Mucosa of descending colon (tissue), 3 donors: Measurements from ENCODE around the gene C18orf54. TPM values are rescaled to one million over a fixed set of nuclear protein-coding genes. Genes with fewer than 3 reads are reported as not detected.

ENCODE experiments used
- ATAC-seq: fragments of 200-7000 bp; cut with Tn5 transposase; one replicate; pipeline ENCODE4 v1.9.1; 2020; ENCODE audit warnings: mild to moderate bottlenecking, moderate library complexity
- DNase-seq, 3 donors: peaks; one replicate each; pipeline ENCODE4 v3.0.0-alpha.2; 2020
- H3K36me3 ChIP-seq: fragments of 200-600 bp; one replicate; pipeline ENCODE4 v1.8.0; 2021; ENCODE audit warnings: low read depth, mild to moderate bottlenecking
- H3K4me1 ChIP-seq: fragments of 200-600 bp; one replicate; pipeline ENCODE4 v1.8.0; 2021; ENCODE audit warnings: low read depth, mild to moderate bottlenecking
- H3K4me3 ChIP-seq: fragments of 200-600 bp; one replicate; pipeline ENCODE4 v1.8.0; 2021; ENCODE audit warnings: mild to moderate bottlenecking
- H3K9me3 ChIP-seq: fragments of 200-600 bp; one replicate; pipeline ENCODE4 v1.8.0; 2021; ENCODE audit warnings: mild to moderate bottlenecking
- intact Hi-C, 2 donors: fragments of 100-400 bp; cut with DNase I in 1 of 2; cut with micrococcal nuclease in 1 of 2; formaldehyde crosslinking; loops; one replicate each; pipeline versions ENCODE4 v1.11.0 to v1.11.1; 2022; cut with DNase I, micrococcal nuclease
- total RNA-seq, 3 donors: library from RNA; stranded (reverse); fragmentation: NEBNext Ultra II Directional in 2 of 3; extraction: Animal tissue kit (Norgen Biotek cat#: 25700) in 2 of 3; gene quantifications; one replicate each; pipeline versions ENCODE4 v1.2.1 to v1.2.4, GENCODE V29; 2021 to 2023
- TF ChIP-seq, protein P1 (sequence below): fragments of 200-600 bp; IDR thresholded peaks from one replicate; pipeline ENCODE4 v1.8.0; 2022; ENCODE audit warnings: antibody characterized with exemption, mild to moderate bottlenecking
- donor health status: DM: no; HTN: no; CAD: no; lungs with moderate emphysema.
- donor health status: DM: no; HTN: no; CAD: no.
- donor health status: DM: no; HTN: yes; CAD: no.

C18orf54 gene
- total RNA-seq, 3 donors from 2014 or later: 2.1 to 3.7 (median 3.1) TPM

DNA sequence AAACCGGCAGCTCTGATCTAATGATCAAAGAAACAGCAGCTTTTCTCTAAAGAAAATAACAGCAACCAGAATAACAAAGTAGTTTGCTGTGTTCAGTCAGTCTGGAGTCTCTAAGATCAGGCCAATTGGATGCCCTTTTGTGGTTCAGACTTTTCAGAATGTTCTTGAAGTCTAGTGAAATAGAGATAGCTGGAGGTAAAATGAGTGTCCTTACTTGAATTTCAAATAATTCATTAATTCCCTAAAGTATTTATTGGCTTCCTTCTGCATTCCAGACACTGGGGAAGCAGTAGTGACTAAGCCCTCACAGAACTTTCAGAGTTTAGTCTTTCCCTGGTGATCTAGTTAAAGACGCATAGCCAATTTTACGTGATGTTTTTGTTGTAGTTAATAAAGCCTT is 58.7 kb downstream of the C18orf54 start:
- Histone ChIP-seq H3K4me3 (no peak overlapping the region), H3K36me3 (no peaks in the 10 kb centered on the region), H3K9me3 (no peaks in the 10 kb centered on the region), H3K4me1 (peaks cover 4% of the 10 kb centered on the region)
- intact Hi-C loops: no loop called here
- TF ChIP-seq, protein P1, sequence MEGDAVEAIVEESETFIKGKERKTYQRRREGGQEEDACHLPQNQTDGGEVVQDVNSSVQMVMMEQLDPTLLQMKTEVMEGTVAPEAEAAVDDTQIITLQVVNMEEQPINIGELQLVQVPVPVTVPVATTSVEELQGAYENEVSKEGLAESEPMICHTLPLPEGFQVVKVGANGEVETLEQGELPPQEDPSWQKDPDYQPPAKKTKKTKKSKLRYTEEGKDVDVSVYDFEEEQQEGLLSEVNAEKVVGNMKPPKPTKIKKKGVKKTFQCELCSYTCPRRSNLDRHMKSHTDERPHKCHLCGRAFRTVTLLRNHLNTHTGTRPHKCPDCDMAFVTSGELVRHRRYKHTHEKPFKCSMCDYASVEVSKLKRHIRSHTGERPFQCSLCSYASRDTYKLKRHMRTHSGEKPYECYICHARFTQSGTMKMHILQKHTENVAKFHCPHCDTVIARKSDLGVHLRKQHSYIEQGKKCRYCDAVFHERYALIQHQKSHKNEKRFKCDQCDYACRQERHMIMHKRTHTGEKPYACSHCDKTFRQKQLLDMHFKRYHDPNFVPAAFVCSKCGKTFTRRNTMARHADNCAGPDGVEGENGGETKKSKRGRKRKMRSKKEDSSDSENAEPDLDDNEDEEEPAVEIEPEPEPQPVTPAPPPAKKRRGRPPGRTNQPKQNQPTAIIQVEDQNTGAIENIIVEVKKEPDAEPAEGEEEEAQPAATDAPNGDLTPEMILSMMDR: no peak
- DNase-seq (no peak), ATAC-seq (no peak)

DNA sequence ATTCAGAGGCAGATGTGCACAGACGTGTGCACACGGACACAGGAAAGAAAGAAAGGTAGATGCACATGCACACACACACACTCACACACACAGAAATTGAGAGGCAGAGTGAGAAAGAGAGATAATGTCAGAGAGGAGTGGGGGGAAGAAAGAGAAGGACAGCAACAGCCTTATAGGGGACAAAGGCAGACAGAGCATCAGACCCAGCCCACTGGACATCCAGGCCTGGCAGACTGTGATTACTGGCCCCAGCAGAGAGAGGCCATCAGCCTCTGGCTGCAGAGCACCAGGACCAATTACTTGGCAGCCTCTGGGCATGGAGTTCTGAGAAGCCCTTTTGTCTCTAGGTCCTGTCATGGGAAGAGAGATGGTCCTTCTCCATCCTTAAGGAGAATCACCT is 66.1 kb downstream of the C18orf54 start:
- Histone ChIP-seq H3K36me3 (no peaks in the 10 kb centered on the region), H3K4me1 (no peaks in the 10 kb centered on the region), H3K9me3 (no peaks in the 10 kb centered on the region), H3K4me3 (no peak overlapping the region)
- DNase-seq (no peak), ATAC-seq (no peak)
- TF ChIP-seq, protein P1: no peak
- intact Hi-C loops: no loop called here

DNA sequence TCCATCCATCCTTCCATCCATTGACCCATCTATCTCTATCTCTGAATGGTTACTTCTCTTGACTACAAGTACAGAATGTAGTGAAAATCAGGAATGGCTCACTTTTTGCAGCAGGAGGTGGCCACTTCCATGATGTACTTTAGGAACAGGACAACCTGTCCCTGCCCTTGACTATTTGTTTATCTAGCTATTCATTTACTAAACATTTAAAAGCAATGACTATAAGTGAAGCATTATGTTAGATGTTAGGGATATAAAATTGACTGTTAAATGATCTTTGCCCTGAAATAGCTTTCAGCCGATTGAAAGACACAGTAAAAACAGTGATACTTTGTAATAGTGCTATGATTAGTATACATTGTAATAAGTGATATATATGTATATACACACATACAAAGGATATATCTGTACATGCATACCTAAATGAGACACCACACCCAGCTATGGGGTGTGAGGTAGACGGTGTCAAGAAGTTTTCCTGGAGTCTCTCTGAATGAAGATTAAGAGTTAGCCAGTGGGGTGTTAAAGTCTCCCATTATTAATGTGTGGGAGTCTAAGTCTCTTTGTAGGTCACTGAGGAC is 68.5 kb downstream of the C18orf54 start:
- intact Hi-C loops: no loop called here
- no peaks in the 10 kb centered on the region for H3K4me1 ChIP-seq
- no peaks in the 10 kb centered on the region for H3K9me3 ChIP-seq
- no peak overlapping the region for H3K4me3 ChIP-seq
- DNase-seq: peak in 1 of 3 donors; percentile 32
- ATAC-seq: peak; percentile 95
- no peaks in the 10 kb centered on the region for H3K36me3 ChIP-seq
- TF ChIP-seq, protein P1: no peak

Other genes with a start within 250 kb of the C18orf54 start
- gene MBD2, start 133.2 kb upstream of the C18orf54 start, total RNA-seq: 100 to 1,000 TPM in 2 of 3 donors, 10 to 100 TPM in 1; 83.3 to 108 (median 106) TPM
- 10 to 100 TPM; 14.2 to 33.2 (median 15.4) TPM for gene POLI, start 88.4 kb upstream of the C18orf54 start, total RNA-seq
- gene STARD6, start within 50 bp of the C18orf54 start, total RNA-seq: not detected
- gene DYNAP, start 233.3 kb downstream of the C18orf54 start, total RNA-seq: not detected